Common myeloid progenitor, CD34-positive (primary cell): ENCODE measurements around the gene EME1.

ENCODE experiments used
- CTCF ChIA-PET: fragments of 350-600 bp; sonication (Branson Sonifier 250); formaldehyde crosslinking; loops from one replicate; lab custom pipeline; 2021; ENCODE audit warnings: antibody characterized with exemption; lab: Charles Lee
- POLR2A ChIA-PET: fragments of 350-600 bp; sonication (Branson Sonifier 250); formaldehyde crosslinking; loops from one replicate; lab custom pipeline; 2021; ENCODE audit warnings: antibody characterized with exemption; lab: Charles Lee
- DNase-seq, 3 donors: peaks; one replicate each; pipeline versions ENCODE4 v3.0.0 to v3.0.0-alpha.2; 2013
- H3K27ac ChIP-seq, 2 experiments: 1 replicate in 1 of 2; 2 replicates in 1 of 2; pipeline ENCODE4 v1.7.0; 2013; ENCODE audit warnings: inconsistent platforms in 2 of 2, low read length in 2 of 2, mild to moderate bottlenecking in 2 of 2, low read depth in 1 of 2, moderate library complexity in 1 of 2; ENCODE audit not compliant: severe bottlenecking in 2 of 2, insufficient read depth in 1 of 2, poor library complexity in 1 of 2
- H3K27me3 ChIP-seq, 5 experiments: replicated peaks in 2 of 5; 1 replicate in 3 of 5; 2 replicates in 2 of 5; pipeline versions ENCODE4 v1.6.1 to v1.7.0; 2013; ENCODE audit warnings: low read length in 4 of 5, mild to moderate bottlenecking in 2 of 5, moderate library complexity in 2 of 5, inconsistent platforms in 1 of 5; ENCODE audit not compliant: insufficient read depth in 5 of 5, control insufficient read depth in 4 of 5
- H3K36me3 ChIP-seq, 4 experiments: 1 replicate in 2 of 4; 2 replicates in 2 of 4; pipeline versions ENCODE4 v1.6.1 to v1.7.0; 2013; ENCODE audit warnings: low read length in 3 of 4, control low read depth in 1 of 4, mild to moderate bottlenecking in 1 of 4; ENCODE audit not compliant: control insufficient read depth in 4 of 4, insufficient read depth in 4 of 4
- H3K4me1 ChIP-seq, 4 experiments: 1 replicate in 3 of 4; 2 replicates in 1 of 4; pipeline versions ENCODE4 v1.6.1 to v1.7.1; 2013; ENCODE audit warnings: low read length in 3 of 4, mild to moderate bottlenecking in 3 of 4, control low read depth in 1 of 4, inconsistent platforms in 1 of 4, moderate library complexity in 1 of 4; ENCODE audit not compliant: control insufficient read depth in 4 of 4, insufficient read depth in 4 of 4; ENCODE audit errors: control extremely low read depth in 1 of 4
- H3K4me3 ChIP-seq, 7 experiments: 1 replicate in 4 of 7; 2 replicates in 3 of 7; pipeline versions ENCODE4 v1.5.1 to v1.7.0; 2013; ENCODE audit warnings: mild to moderate bottlenecking in 7 of 7, low read length in 6 of 7, moderate library complexity in 6 of 7, inconsistent platforms in 2 of 7, low read depth in 2 of 7, control low read depth in 1 of 7; ENCODE audit not compliant: insufficient read depth in 4 of 7, control insufficient read depth in 1 of 7; ENCODE audit errors: extremely low read depth in 1 of 7
- H3K9me3 ChIP-seq, 5 experiments: 1 replicate in 4 of 5; 2 replicates in 1 of 5; pipeline versions ENCODE4 v1.6.1 to v1.7.1; 2013; ENCODE audit warnings: low read length in 4 of 5, mild to moderate bottlenecking in 2 of 5, inconsistent platforms in 1 of 5, low read depth in 1 of 5, moderate library complexity in 1 of 5; ENCODE audit not compliant: control insufficient read depth in 4 of 5, insufficient read depth in 2 of 5; ENCODE audit errors: control extremely low read depth in 1 of 5
- WGBS: methylation state at CpG from one replicate; pipeline ENCODE4 v1.1.5; 2013; ENCODE audit not compliant: insufficient coverage; 5-methylcytosine and 5-hydroxymethylcytosine counted together

Gene EME1

DNA sequence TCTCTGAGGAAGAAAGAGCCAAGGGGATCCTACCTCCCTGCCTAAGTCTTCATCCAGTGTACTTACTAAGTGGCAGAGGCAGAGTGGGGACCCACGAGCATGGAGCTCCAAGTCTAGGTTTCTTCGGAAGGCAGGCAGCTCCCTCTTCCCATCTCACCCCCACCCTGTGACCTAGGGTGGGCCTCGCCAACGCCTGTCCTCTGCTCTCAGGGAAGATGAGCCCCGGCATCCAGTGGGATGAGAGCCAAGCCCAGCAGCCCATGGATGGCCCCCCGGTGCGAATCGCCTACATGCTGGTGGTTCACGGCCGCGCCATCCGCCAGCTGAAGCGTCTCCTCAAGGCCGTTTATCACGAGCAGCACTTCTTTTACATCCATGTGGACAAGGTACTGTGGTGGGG lies 18.8 kb upstream of the EME1 start:
- H3K4me3 ChIP-seq, result no peak overlapping the region
- H3K4me1 ChIP-seq, result no peaks in the 10 kb centered on the region
- no peak for DNase-seq
- peaks cover 9 to 65% (median 46%) of the 10 kb centered on the region in 4 experiments for H3K36me3 ChIP-seq
- no peak overlapping the region for H3K27ac ChIP-seq
- WGBS, result 97% methylated on average over 14 of the region's 15 CpGs
- H3K27me3 ChIP-seq, result no peaks in the 10 kb centered on the region
- H3K9me3 ChIP-seq, result no peaks in the 10 kb centered on the region
- ChIA-PET CTCF (interaction anchor here (1.4 to 1.8 kb wide), 3 partner anchors 8 to 15 kb away, joined by 3 to 5 read pairs (median 4); partner anchors contain the start of gene XYLT2), POLR2A (no interaction called here)

DNA sequence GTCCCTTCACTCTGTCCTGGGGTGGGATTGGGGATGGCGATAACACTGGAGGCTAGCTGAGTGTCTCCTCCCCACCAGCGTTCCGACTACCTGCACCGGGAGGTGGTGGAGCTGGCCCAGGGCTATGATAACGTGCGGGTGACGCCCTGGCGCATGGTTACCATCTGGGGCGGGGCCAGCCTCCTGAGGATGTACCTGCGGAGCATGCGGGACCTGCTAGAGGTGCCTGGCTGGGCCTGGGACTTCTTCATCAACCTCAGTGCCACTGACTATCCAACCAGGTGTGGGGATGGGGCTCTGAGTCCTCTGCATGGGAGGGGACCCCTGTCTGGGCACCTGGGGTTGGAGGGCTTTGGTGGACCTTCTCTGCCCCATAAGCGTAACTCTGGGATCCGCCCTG lies 18.3 kb upstream of the EME1 start:
- WGBS, result 98% methylated on average over 13 of the region's 13 CpGs
- no peaks in the 10 kb centered on the region for H3K27me3 ChIP-seq
- no peaks in the 10 kb centered on the region for H3K4me1 ChIP-seq
- H3K9me3 ChIP-seq, result no peaks in the 10 kb centered on the region
- H3K36me3 ChIP-seq, result peaks cover 13 to 71% (median 50%) of the 10 kb centered on the region in 4 experiments
- DNase-seq, result no peak
- no peak overlapping the region for H3K27ac ChIP-seq
- no peak overlapping the region for H3K4me3 ChIP-seq
- POLR2A ChIA-PET, result no interaction called here
- CTCF ChIA-PET, result interaction anchor here (1.4 to 1.8 kb wide), 3 partner anchors 8 to 14 kb away, joined by 3 to 5 read pairs (median 4); partner anchors contain the start of gene XYLT2

DNA sequence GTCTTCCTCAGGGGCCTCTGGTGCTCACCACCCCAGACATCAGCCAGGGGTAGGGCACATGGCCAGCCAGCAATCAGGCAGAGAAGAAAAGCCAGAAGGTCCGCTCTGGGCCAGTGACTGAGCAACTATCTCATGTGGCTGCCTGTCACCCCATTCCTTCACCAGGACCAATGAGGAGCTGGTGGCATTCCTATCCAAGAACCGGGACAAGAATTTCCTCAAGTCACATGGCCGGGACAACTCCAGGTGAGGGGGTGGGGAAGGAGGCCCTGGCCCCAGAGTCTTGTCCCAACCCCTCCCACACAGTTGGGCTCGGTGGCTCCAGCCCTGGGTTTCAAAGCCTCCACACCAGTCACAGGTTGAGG lies 17.7 kb upstream of the EME1 start:
- no peaks in the 10 kb centered on the region for H3K27me3 ChIP-seq
- H3K4me1 ChIP-seq, result no peaks in the 10 kb centered on the region
- H3K9me3 ChIP-seq, result no peaks in the 10 kb centered on the region
- no peak for DNase-seq
- POLR2A ChIA-PET, result no interaction called here
- peaks cover 13 to 76% (median 54%) of the 10 kb centered on the region in 4 experiments for H3K36me3 ChIP-seq
- CTCF ChIA-PET, result interaction anchor here (0.6 to 1.8 kb wide), 3 partner anchors 9 to 42 kb away, joined by 3 to 5 read pairs (median 4); partner anchors contain the start of genes LRRC59 and XYLT2
- WGBS, result 100% methylated on average over 1 of the region's 4 CpGs
- no peak overlapping the region for H3K27ac ChIP-seq
- H3K4me3 ChIP-seq, result no peak overlapping the region

DNA sequence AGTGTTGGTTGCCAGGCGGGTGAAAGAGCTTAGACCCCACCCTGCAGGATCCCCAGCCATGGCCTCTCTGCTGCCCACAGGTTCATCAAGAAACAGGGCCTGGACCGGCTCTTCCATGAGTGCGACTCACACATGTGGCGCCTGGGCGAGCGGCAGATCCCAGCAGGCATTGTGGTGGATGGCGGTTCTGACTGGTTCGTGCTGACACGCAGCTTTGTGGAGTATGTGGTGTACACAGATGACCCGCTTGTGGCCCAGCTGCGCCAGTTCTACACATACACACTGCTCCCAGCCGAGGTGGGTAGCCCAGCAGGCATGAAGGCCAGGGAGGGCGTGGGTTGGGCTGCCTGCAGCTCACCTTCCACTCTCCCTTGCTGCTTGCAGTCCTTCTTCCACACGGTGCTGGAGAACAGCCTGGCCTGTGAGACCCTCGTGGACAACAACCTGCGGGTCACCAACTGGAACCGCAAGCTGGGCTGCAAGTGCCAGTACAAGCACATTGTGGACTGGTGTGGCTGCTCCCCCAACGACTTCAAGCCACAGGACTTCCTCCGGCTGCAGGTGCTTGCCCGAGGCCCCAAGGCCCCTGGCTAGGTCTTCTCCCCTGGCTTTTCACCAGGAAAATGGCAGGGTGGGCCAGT lies 17.2 kb upstream of the EME1 start:
- H3K4me1 ChIP-seq, result no peaks in the 10 kb centered on the region
- no peaks in the 10 kb centered on the region for H3K27me3 ChIP-seq
- H3K36me3 ChIP-seq, result peaks cover 13 to 81% (median 58%) of the 10 kb centered on the region in 4 experiments
- no peak overlapping the region for H3K4me3 ChIP-seq
- 95% methylated on average over 15 of the region's 20 CpGs for WGBS
- no peaks in the 10 kb centered on the region for H3K9me3 ChIP-seq
- ChIA-PET CTCF (interaction anchor here (0.6 to 1.4 kb wide), 2 partner anchors 26 to 42 kb away, joined by 3 to 4 read pairs; partner anchors contain the start of gene LRRC59), POLR2A (no interaction called here)
- no peak overlapping the region for H3K27ac ChIP-seq
- DNase-seq, result no peak

DNA sequence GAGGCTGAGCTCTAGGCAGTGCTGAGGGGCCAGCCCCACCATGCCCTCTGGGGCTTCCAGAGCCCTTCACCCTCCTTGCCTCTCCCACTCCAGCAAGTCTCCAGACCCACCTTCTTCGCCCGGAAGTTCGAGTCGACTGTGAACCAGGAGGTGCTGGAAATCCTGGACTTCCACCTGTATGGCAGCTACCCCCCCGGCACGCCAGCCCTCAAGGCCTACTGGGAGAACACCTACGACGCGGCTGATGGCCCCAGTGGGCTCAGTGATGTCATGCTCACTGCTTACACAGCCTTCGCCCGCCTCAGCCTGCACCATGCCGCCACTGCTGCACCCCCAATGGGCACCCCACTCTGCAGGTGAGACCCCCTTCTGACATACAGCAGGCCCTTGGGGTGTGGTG lies 16.6 kb upstream of the EME1 start:
- 97% methylated on average over 11 of the region's 12 CpGs for WGBS
- no peaks in the 10 kb centered on the region for H3K27me3 ChIP-seq

DNA sequence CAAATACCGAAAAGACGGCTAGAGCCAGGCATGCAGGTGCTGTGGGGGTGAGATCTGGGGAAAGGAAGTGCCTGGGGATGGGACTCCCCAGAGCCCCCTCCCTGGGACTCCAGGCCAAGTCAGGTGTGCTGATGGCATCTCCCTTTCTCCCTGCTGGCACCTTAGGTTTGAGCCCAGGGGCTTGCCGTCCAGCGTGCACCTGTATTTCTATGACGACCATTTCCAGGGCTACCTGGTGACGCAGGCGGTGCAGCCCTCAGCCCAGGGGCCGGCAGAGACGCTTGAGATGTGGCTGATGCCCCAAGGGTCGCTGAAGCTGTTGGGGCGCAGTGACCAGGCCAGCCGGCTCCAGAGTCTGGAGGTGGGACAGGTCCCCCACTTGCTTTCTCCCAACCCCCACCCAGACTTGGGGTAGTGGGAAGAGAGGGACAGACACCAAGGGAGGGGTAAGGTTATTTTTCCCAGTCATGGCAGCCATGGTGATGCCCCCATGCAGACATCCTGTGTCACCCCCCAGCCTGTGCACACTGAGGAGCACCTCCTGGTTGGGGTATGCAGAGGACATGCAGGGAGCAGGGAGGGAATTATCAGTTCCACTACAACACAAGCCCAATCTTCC lies 16.0 kb upstream of the EME1 start:
- H3K9me3 ChIP-seq, result no peaks in the 10 kb centered on the region
- POLR2A ChIA-PET, result no interaction called here
- H3K36me3 ChIP-seq, result peaks cover 14 to 86% (median 61%) of the 10 kb centered on the region in 4 experiments
- no peak overlapping the region for H3K4me3 ChIP-seq
- H3K27me3 ChIP-seq, result no peaks in the 10 kb centered on the region
- WGBS, result 97% methylated on average over 9 of the region's 12 CpGs
- no peak overlapping the region for H3K27ac ChIP-seq
- DNase-seq, result no peak
- CTCF ChIA-PET, result no interaction called here
- peaks cover 0 to under 1% (median 0%) of the 10 kb centered on the region in 4 experiments for H3K4me1 ChIP-seq

More for the DNA sequence above, 16.6 kb upstream of the EME1 start:
- Histone ChIP-seq H3K27ac (no peak overlapping the region), H3K9me3 (no peaks in the 10 kb centered on the region), H3K4me1 (no peaks in the 10 kb centered on the region), H3K4me3 (no peak overlapping the region), H3K36me3 (peaks cover 14 to 87% (median 61%) of the 10 kb centered on the region in 4 experiments)
- CTCF ChIA-PET, result interaction anchor here (1.4 kb wide), 1 partner anchor 25 kb away, joined by 4 read pairs; no protein-coding TSS in a partner anchor
- POLR2A ChIA-PET, result no interaction called here
- no peak for DNase-seq

DNA sequence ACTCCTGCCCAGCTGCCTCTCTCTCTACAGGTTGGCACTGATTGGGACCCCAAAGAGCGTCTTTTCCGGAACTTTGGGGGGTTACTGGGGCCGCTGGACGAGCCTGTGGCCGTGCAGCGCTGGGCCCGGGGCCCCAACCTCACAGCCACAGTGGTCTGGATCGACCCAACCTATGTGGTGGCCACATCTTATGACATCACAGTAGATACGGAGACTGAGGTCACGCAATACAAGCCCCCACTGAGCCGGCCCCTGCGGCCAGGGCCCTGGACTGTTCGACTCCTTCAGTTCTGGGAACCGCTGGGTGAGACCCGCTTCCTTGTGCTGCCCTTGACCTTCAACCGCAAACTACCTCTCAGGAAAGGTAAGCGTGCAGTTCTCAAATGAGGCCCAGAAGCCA lies 14.9 kb upstream of the EME1 start:
- DNase-seq, result no peak
- no peaks in the 10 kb centered on the region for H3K27me3 ChIP-seq
- CTCF ChIA-PET, result interaction anchor here (1.7 to 4.8 kb wide), 2 partner anchors 8 to 111 kb away, joined by 3 to 27 read pairs; partner anchors contain the start of gene CHAD
- no peak overlapping the region for H3K27ac ChIP-seq
- peaks cover 0 to 6% (median 4%) of the 10 kb centered on the region in 4 experiments for H3K4me1 ChIP-seq
- H3K9me3 ChIP-seq, result no peaks in the 10 kb centered on the region
- no peak overlapping the region for H3K4me3 ChIP-seq
- peaks cover 14 to 75% (median 57%) of the 10 kb centered on the region in 4 experiments for H3K36me3 ChIP-seq
- 97% methylated on average over 17 of the region's 17 CpGs for WGBS
- POLR2A ChIA-PET, result no interaction called here
